ENCODE measurements around the gene ZMYND15. TPM values are rescaled to one million over a fixed set of nuclear protein-coding genes. Genes with fewer than 3 reads are reported as not detected.

The ZMYND15 gene
- polyA plus RNA-seq, 1 donor (not counting 4 experiments of a cell fraction or from before 2014, with no cell fraction given) = 0.25 TPM

DNA sequence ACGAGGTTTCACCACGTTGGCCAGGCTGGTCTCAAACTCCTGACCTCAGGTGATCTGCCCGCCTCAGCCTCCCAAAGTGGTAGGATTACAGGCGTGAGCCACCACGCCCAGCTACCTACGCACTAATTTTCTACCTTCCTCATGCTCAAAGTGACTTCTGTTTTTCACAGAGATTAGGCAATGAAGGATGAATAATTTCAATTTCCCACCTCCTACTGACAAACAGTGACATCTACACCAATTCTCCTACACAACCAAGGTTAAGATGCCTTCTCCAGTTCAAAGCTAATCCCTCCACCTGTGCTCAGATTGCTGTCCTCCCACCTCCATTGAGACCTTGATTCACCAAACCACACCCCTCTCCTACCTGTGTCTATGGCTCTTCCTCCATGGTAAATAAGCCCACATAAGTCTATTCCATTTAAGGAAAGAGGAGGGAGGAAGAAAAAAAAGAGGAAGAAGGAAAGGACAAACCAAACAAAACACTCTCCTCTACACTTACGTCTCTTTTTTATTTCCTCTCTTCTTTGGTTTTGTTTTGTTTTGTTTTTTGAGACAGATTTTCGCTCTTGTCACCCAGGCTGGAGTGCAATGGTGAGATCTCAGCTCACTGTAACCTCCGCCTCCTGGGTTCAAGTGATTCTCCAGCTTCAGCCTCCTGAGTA is 13.9 kb upstream of the ZMYND15 start:
- H3K27ac ChIP-seq (ENCODE audit: control insufficient read depth, insufficient read depth, low read length) = no peak overlapping the region

DNA sequence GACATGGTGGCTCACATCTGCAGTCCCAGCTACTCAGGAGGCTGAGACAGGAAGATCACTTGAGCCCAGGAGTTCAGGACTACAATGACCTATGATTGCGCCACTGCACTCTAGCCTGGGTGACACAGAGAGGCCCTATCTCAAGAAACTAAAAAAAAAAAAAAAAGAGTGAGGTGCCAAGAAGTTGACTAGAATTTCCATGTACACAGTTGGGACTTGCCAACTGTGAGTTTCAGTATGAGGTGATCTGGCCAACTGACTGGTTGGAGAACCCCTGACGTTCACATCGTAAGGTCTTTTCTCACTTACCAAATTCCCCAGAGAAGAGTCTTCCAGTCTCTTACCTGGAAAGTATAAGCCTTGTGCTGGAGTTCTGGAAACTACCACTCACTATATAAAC is 11.5 kb upstream of the ZMYND15 start:
- dilution Hi-C loops (cut with MboI; ENCODE audit: extremely low pct_ligation_motif_present, low sequenced_read_pairs) = no loop called here
- H2AFZ ChIP-seq (ENCODE audit: control insufficient read depth, low read length) = no peak overlapping the region
- DNase-seq (ENCODE audit: low read depth, low spot score) (no peak), FAIRE-seq (no peak)
- no peak overlapping the region for H3K4me3 ChIP-seq (ENCODE audit: control insufficient read depth in 2 of 3, extremely low read depth in 1 of 3, insufficient read depth in 2 of 3, low read depth in 1 of 3, low read length in 3 of 3)
- no peak overlapping the region for H3K9ac ChIP-seq (ENCODE audit: control insufficient read depth, extremely low read depth, insufficient read depth, low read length)
- no peaks in the 10 kb centered on the region for H4K20me1 ChIP-seq (ENCODE audit: control insufficient read depth, extremely low read depth, insufficient read depth, low read length)
- H3K4me2 ChIP-seq (ENCODE audit: control insufficient read depth, extremely low read depth, insufficient read depth, low read depth, low read length) = no peak overlapping the region
- no peaks in the 10 kb centered on the region for H3K9me1 ChIP-seq (ENCODE audit: control insufficient read depth, extremely low read depth, insufficient read depth, low read length)
- H3K4me1 ChIP-seq (ENCODE audit: control insufficient read depth, extremely low read depth, insufficient read depth, low read length) = peaks cover 5% of the 10 kb centered on the region
- no peaks in the 10 kb centered on the region for H3K9me3 ChIP-seq (ENCODE audit: control insufficient read depth, low read depth, low read length)
- TF ChIP-seq, protein P1, sequence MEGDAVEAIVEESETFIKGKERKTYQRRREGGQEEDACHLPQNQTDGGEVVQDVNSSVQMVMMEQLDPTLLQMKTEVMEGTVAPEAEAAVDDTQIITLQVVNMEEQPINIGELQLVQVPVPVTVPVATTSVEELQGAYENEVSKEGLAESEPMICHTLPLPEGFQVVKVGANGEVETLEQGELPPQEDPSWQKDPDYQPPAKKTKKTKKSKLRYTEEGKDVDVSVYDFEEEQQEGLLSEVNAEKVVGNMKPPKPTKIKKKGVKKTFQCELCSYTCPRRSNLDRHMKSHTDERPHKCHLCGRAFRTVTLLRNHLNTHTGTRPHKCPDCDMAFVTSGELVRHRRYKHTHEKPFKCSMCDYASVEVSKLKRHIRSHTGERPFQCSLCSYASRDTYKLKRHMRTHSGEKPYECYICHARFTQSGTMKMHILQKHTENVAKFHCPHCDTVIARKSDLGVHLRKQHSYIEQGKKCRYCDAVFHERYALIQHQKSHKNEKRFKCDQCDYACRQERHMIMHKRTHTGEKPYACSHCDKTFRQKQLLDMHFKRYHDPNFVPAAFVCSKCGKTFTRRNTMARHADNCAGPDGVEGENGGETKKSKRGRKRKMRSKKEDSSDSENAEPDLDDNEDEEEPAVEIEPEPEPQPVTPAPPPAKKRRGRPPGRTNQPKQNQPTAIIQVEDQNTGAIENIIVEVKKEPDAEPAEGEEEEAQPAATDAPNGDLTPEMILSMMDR (optimal IDR thresholded peaks at IDR 0.05 in 1 of 3, IDR thresholded peaks at IDR 0.05 in 1 of 3, conservative IDR thresholded peaks at IDR 0.05 in 1 of 3; ENCODE audit: extremely low read depth in 1 of 3, insufficient read depth in 2 of 3, low read length in 3 of 3) = no peak
- TF ChIP-seq EZH2 (IDR thresholded peaks at IDR 0.05; ENCODE audit: low read length) = no peak
- no peaks in the 10 kb centered on the region for H3K27me3 ChIP-seq (ENCODE audit: control insufficient read depth, extremely low read depth, insufficient read depth, low read length)
- H3K79me2 ChIP-seq (ENCODE audit: control insufficient read depth, insufficient read depth, low read length) = no peaks in the 10 kb centered on the region
- no peak overlapping the region for H3K27ac ChIP-seq (ENCODE audit: control insufficient read depth, insufficient read depth, low read length)
- H3K36me3 ChIP-seq (ENCODE audit: control insufficient read depth in 2 of 2, extremely low read depth in 1 of 2, insufficient read depth in 2 of 2, low read length in 2 of 2) = no peaks in the 10 kb centered on the region

More for the DNA sequence above, 13.9 kb upstream of the ZMYND15 start:
- no peak for FAIRE-seq
- H3K9ac ChIP-seq (ENCODE audit: control insufficient read depth, extremely low read depth, insufficient read depth, low read length) = no peak overlapping the region
- peaks cover 5% of the 10 kb centered on the region for H3K4me1 ChIP-seq (ENCODE audit: control insufficient read depth, extremely low read depth, insufficient read depth, low read length)
- TF ChIP-seq EZH2 (IDR thresholded peaks at IDR 0.05; ENCODE audit: low read length) = no peak
- TF ChIP-seq, protein P1 (optimal IDR thresholded peaks at IDR 0.05 in 1 of 3, IDR thresholded peaks at IDR 0.05 in 1 of 3, conservative IDR thresholded peaks at IDR 0.05 in 1 of 3; ENCODE audit: extremely low read depth in 1 of 3, insufficient read depth in 2 of 3, low read length in 3 of 3) = no peak
- H3K4me2 ChIP-seq (ENCODE audit: control insufficient read depth, extremely low read depth, insufficient read depth, low read depth, low read length) = no peak overlapping the region
- H3K9me3 ChIP-seq (ENCODE audit: control insufficient read depth, low read depth, low read length) = no peaks in the 10 kb centered on the region
- no peaks in the 10 kb centered on the region for H3K9me1 ChIP-seq (ENCODE audit: control insufficient read depth, extremely low read depth, insufficient read depth, low read length)
- no peak for DNase-seq (ENCODE audit: low read depth, low spot score)
- no peak overlapping the region for H3K4me3 ChIP-seq (ENCODE audit: control insufficient read depth in 2 of 3, extremely low read depth in 1 of 3, insufficient read depth in 2 of 3, low read depth in 1 of 3, low read length in 3 of 3)
- no peak overlapping the region for H2AFZ ChIP-seq (ENCODE audit: control insufficient read depth, low read length)
- dilution Hi-C loops (cut with MboI; ENCODE audit: extremely low pct_ligation_motif_present, low sequenced_read_pairs) = no loop called here
- H3K27me3 ChIP-seq (ENCODE audit: control insufficient read depth, extremely low read depth, insufficient read depth, low read length) = no peaks in the 10 kb centered on the region
- no peaks in the 10 kb centered on the region for H3K79me2 ChIP-seq (ENCODE audit: control insufficient read depth, insufficient read depth, low read length)
- H4K20me1 ChIP-seq (ENCODE audit: control insufficient read depth, extremely low read depth, insufficient read depth, low read length) = no peaks in the 10 kb centered on the region
- H3K36me3 ChIP-seq (ENCODE audit: control insufficient read depth in 2 of 2, extremely low read depth in 1 of 2, insufficient read depth in 2 of 2, low read length in 2 of 2) = no peaks in the 10 kb centered on the region

Data from keratinocyte (primary cell).